Fibroblast of peridontal ligament (primary cell): ENCODE data around the gene AHSP.
"Not testable (repeated sequence)": the region's sequence is repeated elsewhere in the genome, so short reads cannot be mapped to it uniquely, and the experiment has no call there.

ENCODE experiments used
- DNase-seq: peaks from one replicate; pipeline ENCODE4 v3.0.0-alpha.2; 2010; ENCODE audit errors: extremely low read depth

The AHSP gene

GRCh38 chr16:31531096-31531495, 3.4 kb downstream of the AHSP start:
- DNase-seq = no peak

GRCh38 chr16:31532120-31532519, 4.4 kb downstream of the AHSP start:
- no peak for DNase-seq

DNA sequence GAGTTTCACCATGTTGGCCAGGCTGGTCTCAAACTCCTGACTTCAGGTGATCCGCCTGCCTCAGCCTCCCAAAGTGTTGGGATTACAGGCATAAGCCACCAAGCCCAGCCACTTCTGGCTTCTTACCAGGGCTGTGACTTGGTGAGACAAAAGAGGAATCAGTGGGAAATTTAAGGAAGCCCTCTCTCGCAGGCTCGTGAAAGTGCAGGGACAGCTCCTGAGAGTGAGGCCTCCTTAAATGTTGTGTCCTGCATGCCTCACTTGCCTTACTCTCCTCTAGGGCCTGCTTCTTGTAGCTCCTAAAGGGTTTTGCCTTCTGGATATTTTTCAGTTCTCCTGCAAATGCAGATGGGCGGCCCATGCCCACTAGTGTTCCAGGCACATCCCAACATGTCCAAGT, 5.2 kb downstream of the AHSP start:
- DNase-seq = no peak

DNA sequence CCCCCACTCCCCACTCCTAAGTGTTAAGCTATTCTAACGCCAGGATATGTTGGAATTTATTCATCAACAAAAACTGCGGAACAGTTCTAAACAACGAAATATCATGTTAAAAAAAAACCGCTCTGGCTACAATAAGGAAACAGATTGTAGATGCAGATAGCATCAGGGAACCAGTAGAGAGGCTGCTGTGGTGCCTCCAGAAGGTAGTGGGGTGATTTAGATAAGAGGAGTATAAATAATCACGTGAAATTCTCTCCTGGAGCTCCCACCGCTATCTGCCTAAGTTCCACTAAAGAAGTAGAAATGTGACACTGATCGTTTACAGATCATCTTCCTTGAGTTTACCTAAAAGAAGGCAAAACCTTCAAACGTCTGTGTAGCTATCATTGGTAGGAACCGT, 8.0 kb downstream of the AHSP start:
- DNase-seq = no peak

DNA sequence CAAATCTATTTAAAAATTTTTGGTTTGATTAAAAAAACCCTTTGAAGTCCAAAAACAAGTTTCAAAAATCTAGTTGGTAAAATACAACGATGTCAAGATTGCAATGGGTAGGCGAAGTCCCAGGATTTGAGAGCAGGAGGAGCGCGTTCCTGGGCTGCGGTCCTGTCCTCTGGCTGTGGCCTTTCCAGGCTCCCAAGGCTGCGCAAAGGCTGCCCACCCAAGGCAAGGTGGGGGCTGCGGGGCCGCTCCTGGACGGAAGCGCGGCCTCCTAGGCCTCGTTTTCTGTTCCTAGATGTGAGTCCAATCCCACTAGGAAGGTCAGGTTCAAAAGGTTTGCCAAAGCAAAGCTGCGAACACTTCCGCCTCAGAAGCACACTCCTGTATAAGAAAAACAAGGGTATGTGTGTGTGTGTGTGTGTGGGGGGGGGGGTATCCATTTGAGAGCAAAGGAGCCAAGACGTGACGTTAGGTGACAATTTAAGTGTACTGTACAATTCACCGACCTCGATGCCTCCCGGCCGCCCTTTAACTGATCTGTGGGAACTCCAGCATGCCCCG, 9.2 kb downstream of the AHSP start:
- no peak for DNase-seq

DNA sequence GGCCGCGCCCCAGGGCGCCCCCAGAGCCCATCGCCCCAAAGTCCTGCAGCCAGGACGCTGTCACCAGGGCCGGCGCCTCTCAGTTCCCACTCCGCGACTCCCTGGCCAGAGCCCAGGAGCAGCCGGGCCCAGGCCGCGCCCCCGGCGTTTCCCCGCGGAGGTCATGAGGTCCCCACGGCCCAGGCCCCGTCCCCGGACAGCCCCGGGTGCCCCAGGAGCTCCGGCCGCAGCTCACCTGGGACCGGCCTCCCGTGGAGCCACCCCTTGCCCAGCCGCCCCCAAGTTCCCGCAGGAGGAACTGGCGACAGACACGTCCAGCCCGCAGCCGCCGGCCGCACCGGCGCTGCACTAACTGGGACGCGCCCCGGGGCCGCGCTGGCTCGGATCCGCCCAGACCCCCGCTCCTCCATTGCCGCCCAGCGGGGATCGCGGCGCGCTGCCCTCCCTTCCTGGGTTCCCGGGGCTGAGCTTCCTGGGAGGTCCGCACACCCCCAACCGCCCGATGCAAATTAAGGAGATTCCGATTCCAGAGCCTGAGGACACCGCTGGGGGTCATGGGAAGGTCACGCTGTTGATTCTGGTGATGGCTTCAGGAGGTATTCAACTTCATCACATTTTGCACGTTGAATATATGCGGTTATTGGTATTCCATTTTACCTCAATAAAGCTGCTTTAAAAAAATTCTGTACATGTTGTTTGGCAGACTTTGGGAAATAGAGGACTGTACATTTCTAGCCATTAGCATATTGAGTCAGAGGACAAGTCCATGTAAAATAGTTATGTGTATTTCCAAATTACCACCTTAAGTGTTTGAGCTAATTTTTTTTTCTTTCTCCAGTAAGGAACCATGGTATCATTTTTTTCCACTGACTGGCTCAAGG, 9.9 kb downstream of the AHSP start:
- DNase-seq = no peak

GRCh38 chr16:31538243-31538598, 10.5 kb downstream of the AHSP start:
- DNase-seq = not testable (repeated sequence)

DNA sequence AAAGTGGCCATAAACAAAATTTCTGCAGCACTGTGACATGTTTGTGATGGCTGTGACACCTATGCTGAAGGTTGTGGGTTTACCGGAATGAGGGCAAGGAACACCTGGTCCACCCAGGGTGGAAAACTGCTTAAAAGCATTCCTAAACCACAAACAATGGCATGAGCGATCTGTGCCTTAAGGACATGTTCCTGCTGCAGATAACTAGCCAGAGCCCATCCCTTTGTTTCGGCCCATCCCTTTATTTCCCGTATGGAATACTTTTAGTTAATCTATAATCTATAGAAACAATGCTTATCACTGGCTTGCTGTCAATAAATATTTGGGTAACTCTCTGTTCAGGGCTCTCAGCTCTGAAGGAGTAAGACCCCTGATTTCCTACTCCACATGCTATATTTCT, 12.1 kb downstream of the AHSP start:
- not testable (repeated sequence) for DNase-seq

DNA sequence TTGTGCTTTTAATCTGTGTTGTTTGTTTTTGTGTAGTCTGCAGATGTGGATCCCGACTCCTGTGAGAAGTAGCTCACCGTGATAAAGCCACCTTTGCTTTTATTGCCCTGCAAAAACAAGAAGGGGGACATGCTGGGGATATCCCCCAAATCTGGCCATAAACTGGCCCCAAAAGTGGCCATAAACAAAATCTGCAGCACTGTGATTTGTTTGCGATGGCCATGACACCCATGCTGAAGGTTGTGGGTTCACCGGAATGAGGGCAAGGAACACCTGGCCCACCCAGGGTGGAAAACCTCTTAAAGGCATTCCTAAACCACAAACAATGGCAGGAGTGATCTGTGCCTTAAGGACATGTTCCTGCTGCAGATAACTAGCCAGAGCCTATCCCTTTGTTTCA, 15.1 kb downstream of the AHSP start:
- DNase-seq = no peak

GRCh38 chr16:31561426-31562233, 33.9 kb downstream of the AHSP start:
- DNase-seq = no peak

- peak; percentile 8 for DNase-seq
Measured at GRCh38 chr16:31568577-31569359, 41.1 kb downstream of the AHSP start.

- DNase-seq = no peak
Measured at GRCh38 chr16:31569360-31569717, 41.6 kb downstream of the AHSP start.

DNA sequence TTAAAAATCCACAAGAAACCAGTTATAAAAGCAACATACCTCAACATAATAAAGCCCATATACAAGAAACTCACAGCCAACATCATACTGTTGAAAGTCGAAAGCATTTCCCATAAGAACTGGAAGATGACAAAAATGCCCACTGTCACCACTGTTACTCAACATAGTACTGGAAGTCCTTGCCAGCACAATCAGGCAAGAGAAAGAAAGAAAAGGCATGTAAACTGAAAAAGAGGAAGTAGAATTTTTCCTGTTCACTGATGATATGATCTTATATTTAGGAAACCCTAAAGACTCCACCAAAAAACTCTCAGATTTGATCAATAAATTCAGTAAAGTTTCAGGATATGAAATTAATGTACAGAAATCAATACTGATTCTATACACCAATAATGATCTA, 45.1 kb downstream of the AHSP start:
- DNase-seq = no peak

GRCh38 chr16:31574159-31574558, 46.5 kb downstream of the AHSP start:
- DNase-seq = not testable (repeated sequence)

GRCh38 chr16:31577411-31577810, 49.7 kb downstream of the AHSP start:
- DNase-seq = no peak
